Trophoblast cell (in vitro differentiated cells and primary cell): Measurements from ENCODE around the gene BCL11A.

Source experiments
- DNase-seq, 2 donors: peaks; one replicate each; pipeline ENCODE4 v3.0.0-alpha.2; 2016
- H2AFZ ChIP-seq: 2 replicates; pipeline ENCODE4 v1.6.1; 2013; ENCODE audit warnings: low read length, moderate library complexity, mild to moderate bottlenecking; ENCODE audit not compliant: insufficient read depth, poor library complexity
- H2AK5ac ChIP-seq: 2 replicates; pipeline ENCODE4 v1.6.1; 2013; ENCODE audit warnings: mild to moderate bottlenecking, low read length
- H2BK120ac ChIP-seq: 2 replicates; pipeline ENCODE4 v1.6.1; 2013; ENCODE audit warnings: low read length, mild to moderate bottlenecking, moderate library complexity; ENCODE audit not compliant: insufficient read depth, poor library complexity
- H2BK12ac ChIP-seq: 2 replicates; pipeline ENCODE4 v1.6.1; 2013; ENCODE audit warnings: mild to moderate bottlenecking, low read length, moderate library complexity
- H2BK5ac ChIP-seq: 2 replicates; pipeline ENCODE4 v1.6.1; 2013; ENCODE audit warnings: low read length, low read depth, moderate library complexity, mild to moderate bottlenecking; ENCODE audit not compliant: poor library complexity
- H3K14ac ChIP-seq: 2 replicates; pipeline ENCODE4 v1.6.1; 2013; ENCODE audit warnings: mild to moderate bottlenecking, low read length
- H3K18ac ChIP-seq: 2 replicates; pipeline ENCODE4 v1.6.1; 2013; ENCODE audit warnings: mild to moderate bottlenecking, low read length
- H3K23ac ChIP-seq: 2 replicates; pipeline ENCODE4 v1.6.1; 2013; ENCODE audit warnings: low read length
- H3K27ac ChIP-seq: 2 replicates; pipeline ENCODE4 v1.5.1; 2013; ENCODE audit warnings: low read depth, mild to moderate bottlenecking, inconsistent platforms, low read length, moderate library complexity
- H3K27me3 ChIP-seq: 2 replicates; pipeline ENCODE4 v1.6.1; 2013; ENCODE audit warnings: inconsistent platforms, mild to moderate bottlenecking, low read length, moderate library complexity; ENCODE audit not compliant: insufficient read depth
- H3K36me3 ChIP-seq, 2 experiments: 1 replicate in 1 of 2; 2 replicates in 1 of 2; pipeline ENCODE4 v1.6.1; 2013; ENCODE audit warnings: low read length in 2 of 2, mild to moderate bottlenecking in 2 of 2, moderate library complexity in 1 of 2; ENCODE audit not compliant: insufficient read depth in 2 of 2, control insufficient read depth in 1 of 2
- H3K4ac ChIP-seq: 2 replicates; pipeline ENCODE4 v1.6.1; 2013; ENCODE audit warnings: low read depth, mild to moderate bottlenecking, low read length, moderate library complexity
- H3K4me1 ChIP-seq, 2 experiments: 1 replicate in 1 of 2; 2 replicates in 1 of 2; pipeline ENCODE4 v1.6.1; 2013; ENCODE audit warnings: low read length in 2 of 2, mild to moderate bottlenecking in 2 of 2, moderate library complexity in 1 of 2; ENCODE audit not compliant: insufficient read depth in 2 of 2, control insufficient read depth in 1 of 2
- H3K4me2 ChIP-seq: 2 replicates; pipeline ENCODE4 v1.6.1; 2013; ENCODE audit warnings: inconsistent platforms, mild to moderate bottlenecking, low read length, moderate library complexity
- H3K4me3 ChIP-seq: 2 replicates; pipeline ENCODE4 v1.5.1; 2013; ENCODE audit warnings: mild to moderate bottlenecking, low read depth, low read length, inconsistent platforms
- H3K79me1 ChIP-seq: one replicate; pipeline ENCODE4 v1.6.1; 2013; ENCODE audit warnings: low read length
- H3K79me2 ChIP-seq: 2 replicates; pipeline ENCODE4 v1.6.1; 2013; ENCODE audit warnings: low read length, mild to moderate bottlenecking; ENCODE audit not compliant: control insufficient read depth, insufficient read depth, poor library complexity
- H3K9ac ChIP-seq: 2 replicates; pipeline ENCODE4 v1.6.1; 2013; ENCODE audit warnings: mild to moderate bottlenecking, low read length
- H3K9me3 ChIP-seq: 2 replicates; pipeline ENCODE4 v1.6.1; 2013; ENCODE audit warnings: low read depth, mild to moderate bottlenecking, control low read depth, inconsistent platforms, low read length; ENCODE audit not compliant: insufficient read depth
- H4K12ac ChIP-seq: 2 replicates; pipeline ENCODE4 v1.6.1; 2013; ENCODE audit warnings: low read depth, mild to moderate bottlenecking, low read length, moderate library complexity
- H4K8ac ChIP-seq: 2 replicates; pipeline ENCODE4 v1.6.1; 2013; ENCODE audit warnings: low read depth, mild to moderate bottlenecking, low read length, moderate library complexity
- H4K91ac ChIP-seq: one replicate; pipeline ENCODE4 v1.6.1; 2013; ENCODE audit warnings: low read depth, mild to moderate bottlenecking, low read length, moderate library complexity
- whole genome bisulfite sequencing: extraction: QIAGEN DNeasy Blood & Tissue Kit; methylation state at CpG from one replicate; pipeline ENCODE4 v1.1.7; 2013; ENCODE audit warnings: missing lambda C conversion rate; ENCODE audit not compliant: insufficient read length, insufficient coverage; ENCODE audit errors: extremely low coverage; 5-methylcytosine and 5-hydroxymethylcytosine counted together

The BCL11A gene

GRCh38 chr2:60483401-60483800 is 70.1 kb downstream of the BCL11A start:
- Histone ChIP-seq H2AK5ac (no peak overlapping the region), H2BK120ac (no peak overlapping the region), H4K12ac (no peak overlapping the region), H4K91ac (no peak overlapping the region), H3K79me1 (peaks cover 14% of the 10 kb centered on the region), H3K4ac (no peak overlapping the region), H3K4me2 (no peak overlapping the region), H3K14ac (no peak overlapping the region), H3K4me1 (peaks cover 25 to 33% of the 10 kb centered on the region in 2 experiments), H3K36me3 (no peaks in the 10 kb centered on the region), H2AFZ (no peak overlapping the region), H3K9me3 (no peaks in the 10 kb centered on the region), H3K9ac (no peak overlapping the region), H3K18ac (no peak overlapping the region), H2BK5ac (no peak overlapping the region), H3K79me2 (peaks cover 2% of the 10 kb centered on the region), H3K23ac (no peak overlapping the region), H3K27ac (no peak overlapping the region), H3K4me3 (no peak overlapping the region), H2BK12ac (no peak overlapping the region), H3K27me3 (no peaks in the 10 kb centered on the region), H4K8ac (no peak overlapping the region)
- no peak for DNase-seq
- no CpG with 5 or more reads among the region's 3 CpGs for WGBS

- no peak overlapping the region for H3K23ac ChIP-seq
- no peaks in the 10 kb centered on the region for H3K36me3 ChIP-seq
- no CpG with 5 or more reads among the region's 6 CpGs for WGBS
- H2AFZ ChIP-seq, result no peak overlapping the region
- peaks cover 2% of the 10 kb centered on the region for H3K79me2 ChIP-seq
- H2BK5ac ChIP-seq, result no peak overlapping the region
- H3K4me1 ChIP-seq, result peaks cover 29 to 37% of the 10 kb centered on the region in 2 experiments
- H2BK120ac ChIP-seq, result no peak overlapping the region
- H3K27me3 ChIP-seq, result no peaks in the 10 kb centered on the region
- no peaks in the 10 kb centered on the region for H3K9me3 ChIP-seq
- H3K9ac ChIP-seq, result no peak overlapping the region
- no peak overlapping the region for H4K91ac ChIP-seq
- H2BK12ac ChIP-seq, result no peak overlapping the region
- H4K12ac ChIP-seq, result no peak overlapping the region
- no peak for DNase-seq
- H3K18ac ChIP-seq, result no peak overlapping the region
- no peak overlapping the region for H3K27ac ChIP-seq
- H3K4me3 ChIP-seq, result no peak overlapping the region
- no peak overlapping the region for H3K14ac ChIP-seq
- H4K8ac ChIP-seq, result no peak overlapping the region
- H3K79me1 ChIP-seq, result peaks cover 18% of the 10 kb centered on the region
- no peak overlapping the region for H3K4ac ChIP-seq
- H2AK5ac ChIP-seq, result no peak overlapping the region
- no peak overlapping the region for H3K4me2 ChIP-seq
Observed at GRCh38 chr2:60482222-60482621, 71.2 kb downstream of the BCL11A start.

DNA sequence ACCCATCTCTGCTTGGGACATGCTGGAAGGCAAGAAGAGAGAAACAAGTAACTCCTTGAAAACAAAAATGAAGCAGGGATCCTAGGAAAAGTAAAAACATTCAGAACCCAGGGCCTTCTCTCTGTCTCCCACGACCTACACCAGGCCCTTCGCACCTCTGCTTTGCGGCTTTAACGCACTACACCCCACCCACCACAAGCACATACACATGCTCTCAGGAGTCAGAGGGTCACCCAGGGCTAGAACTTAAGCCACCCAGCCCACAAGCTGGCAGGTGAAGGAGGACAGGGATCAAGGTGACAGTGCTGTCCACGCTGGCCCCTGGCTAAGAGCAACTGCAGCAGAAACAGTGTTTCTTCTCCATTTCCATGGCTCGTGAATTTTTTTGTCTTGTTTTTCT is 72.2 kb downstream of the BCL11A start:
- Histone ChIP-seq H3K27ac (no peak overlapping the region), H3K18ac (peak overlapping the region; percentile 81), H3K36me3 (no peaks in the 10 kb centered on the region), H3K4me2 (no peak overlapping the region), H3K4ac (no peak overlapping the region), H4K91ac (peak overlapping the region; percentile 34), H4K8ac (no peak overlapping the region), H3K14ac (no peak overlapping the region), H2BK12ac (peak overlapping the region; percentile 77), H3K79me2 (peaks cover 2% of the 10 kb centered on the region), H2AFZ (no peak overlapping the region), H2AK5ac (no peak overlapping the region), H3K4me3 (no peak overlapping the region), H3K79me1 (peaks cover 18% of the 10 kb centered on the region), H3K9me3 (no peaks in the 10 kb centered on the region), H3K9ac (no peak overlapping the region), H2BK120ac (no peak overlapping the region), H2BK5ac (no peak overlapping the region), H3K27me3 (no peaks in the 10 kb centered on the region), H3K23ac (no peak overlapping the region), H4K12ac (no peak overlapping the region), H3K4me1 (peaks cover 29 to 37% of the 10 kb centered on the region in 2 experiments)
- no peak for DNase-seq
- WGBS, result no CpG with 5 or more reads among the region's 6 CpGs

DNA sequence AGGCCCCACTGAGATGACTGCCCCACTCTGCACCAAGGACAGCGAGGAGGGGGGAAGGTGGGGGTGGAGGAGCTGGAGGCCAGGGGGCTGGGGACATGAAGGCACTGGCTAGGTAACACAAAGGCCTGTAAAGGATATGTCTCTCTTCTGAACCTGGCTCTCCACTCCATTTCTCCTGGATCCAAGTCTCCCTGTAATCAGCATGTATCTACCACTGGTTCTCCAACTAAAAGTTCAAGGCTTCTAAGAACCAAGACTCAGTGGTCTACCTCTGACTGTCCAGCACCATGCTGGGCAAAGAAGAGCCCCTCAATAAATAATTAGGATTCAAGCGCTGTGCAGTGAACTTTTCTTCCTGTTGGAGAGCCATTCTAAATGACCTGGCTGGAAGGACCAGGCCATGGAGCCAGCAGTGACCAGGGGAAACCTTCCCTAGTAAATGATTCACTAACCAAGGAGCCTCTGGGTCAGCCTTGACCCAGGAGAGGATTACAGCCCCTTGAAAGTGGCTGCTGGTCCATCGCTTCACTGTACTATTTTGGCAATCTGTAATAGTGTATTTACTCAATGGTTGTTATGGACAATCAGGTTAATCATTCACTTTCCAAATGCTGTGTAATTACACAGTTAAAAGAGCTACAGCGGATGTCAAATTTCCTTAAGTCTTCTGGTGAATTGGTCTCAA is 73.2 kb downstream of the BCL11A start:
- no peak overlapping the region for H4K91ac ChIP-seq
- peaks cover 25 to 36% of the 10 kb centered on the region in 2 experiments for H3K4me1 ChIP-seq
- no peak overlapping the region for H3K27ac ChIP-seq
- H3K27me3 ChIP-seq, result no peaks in the 10 kb centered on the region
- H3K4me2 ChIP-seq, result no peak overlapping the region
- H2BK5ac ChIP-seq, result no peak overlapping the region
- no peaks in the 10 kb centered on the region for H3K9me3 ChIP-seq
- no peak overlapping the region for H2BK120ac ChIP-seq
- H4K8ac ChIP-seq, result no peak overlapping the region
- WGBS, result no CpG with 5 or more reads among the region's 4 CpGs
- peaks cover 16% of the 10 kb centered on the region for H3K79me1 ChIP-seq
- no peak for DNase-seq
- no peak overlapping the region for H4K12ac ChIP-seq
- no peak overlapping the region for H3K4ac ChIP-seq
- H3K4me3 ChIP-seq, result no peak overlapping the region
- H2AFZ ChIP-seq, result no peak overlapping the region
- H3K23ac ChIP-seq, result no peak overlapping the region
- H2AK5ac ChIP-seq, result no peak overlapping the region
- no peak overlapping the region for H3K14ac ChIP-seq
- peaks cover 2% of the 10 kb centered on the region for H3K79me2 ChIP-seq
- H3K18ac ChIP-seq, result no peak overlapping the region
- H3K36me3 ChIP-seq, result no peaks in the 10 kb centered on the region
- no peak overlapping the region for H3K9ac ChIP-seq
- no peak overlapping the region for H2BK12ac ChIP-seq
